MM.1S (cell line): ENCODE measurements around the gene GOLPH3.

Source experiments
- EZH2phosphoT487 ChIP-seq: fragments of 300-600 bp; sonication (generic); IDR thresholded peaks from 2 replicates; pipeline ENCODE4 v1.6.1; 2018; ENCODE audit warnings: antibody characterized with exemption, low read length
- TF ChIP-seq, protein P1 (sequence below): fragments of 300-600 bp; sonication (generic); IDR thresholded peaks from 2 replicates; pipeline ENCODE4 v1.5.1; 2016; ENCODE audit warnings: antibody characterized with exemption, low read length, mixed read lengths

DNA sequence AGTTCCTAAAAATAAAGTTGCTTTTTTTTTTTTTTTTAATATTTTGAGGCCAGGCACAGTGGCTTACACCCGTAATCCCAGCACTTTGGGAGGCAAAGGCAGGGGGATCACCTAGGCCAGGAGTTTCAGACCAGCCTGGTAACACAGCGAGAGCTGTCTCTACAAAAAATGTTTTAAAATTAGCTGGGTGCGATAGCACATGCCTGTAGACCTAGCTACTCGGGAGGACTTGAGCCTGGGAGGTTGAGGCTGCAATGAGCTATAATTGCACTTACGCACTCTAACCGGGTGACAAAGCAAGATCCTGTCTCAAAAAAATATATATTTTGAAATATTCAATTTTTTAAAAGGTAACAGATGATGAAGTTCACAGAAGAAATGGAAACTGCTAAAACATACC lies 22.9 kb downstream of the GOLPH3 start:
- TF ChIP-seq, protein P1, sequence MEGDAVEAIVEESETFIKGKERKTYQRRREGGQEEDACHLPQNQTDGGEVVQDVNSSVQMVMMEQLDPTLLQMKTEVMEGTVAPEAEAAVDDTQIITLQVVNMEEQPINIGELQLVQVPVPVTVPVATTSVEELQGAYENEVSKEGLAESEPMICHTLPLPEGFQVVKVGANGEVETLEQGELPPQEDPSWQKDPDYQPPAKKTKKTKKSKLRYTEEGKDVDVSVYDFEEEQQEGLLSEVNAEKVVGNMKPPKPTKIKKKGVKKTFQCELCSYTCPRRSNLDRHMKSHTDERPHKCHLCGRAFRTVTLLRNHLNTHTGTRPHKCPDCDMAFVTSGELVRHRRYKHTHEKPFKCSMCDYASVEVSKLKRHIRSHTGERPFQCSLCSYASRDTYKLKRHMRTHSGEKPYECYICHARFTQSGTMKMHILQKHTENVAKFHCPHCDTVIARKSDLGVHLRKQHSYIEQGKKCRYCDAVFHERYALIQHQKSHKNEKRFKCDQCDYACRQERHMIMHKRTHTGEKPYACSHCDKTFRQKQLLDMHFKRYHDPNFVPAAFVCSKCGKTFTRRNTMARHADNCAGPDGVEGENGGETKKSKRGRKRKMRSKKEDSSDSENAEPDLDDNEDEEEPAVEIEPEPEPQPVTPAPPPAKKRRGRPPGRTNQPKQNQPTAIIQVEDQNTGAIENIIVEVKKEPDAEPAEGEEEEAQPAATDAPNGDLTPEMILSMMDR, result no peak
- TF ChIP-seq EZH2phosphoT487, result no peak
